B cell (primary cell): Measurements from ENCODE around the gene ANO9. TPM values are rescaled to one million over a fixed set of nuclear protein-coding genes. Genes with fewer than 3 reads are reported as not detected.

Experiments used
- ATAC-seq: fragments of 200-7000 bp; cut with Tn5 transposase; one replicate; pipeline ENCODE4 v1.10.0; 2021; ENCODE audit warnings: low read depth, mild to moderate bottlenecking, moderate number of reproducible peaks, moderate library complexity
- CTCF ChIA-PET: fragments of 350-600 bp; sonication (Branson Sonifier 250); formaldehyde crosslinking; loops from one replicate; lab custom pipeline; 2021; ENCODE audit warnings: antibody characterized with exemption, inconsistent platforms; lab: Charles Lee
- POLR2A ChIA-PET: fragments of 350-600 bp; sonication (Branson Sonifier 250); formaldehyde crosslinking; loops from one replicate; lab custom pipeline; 2021; ENCODE audit warnings: antibody characterized with exemption; lab: Charles Lee
- DNase-seq: peaks from one replicate; pipeline ENCODE4 v3.0.0; 2013
- H2AFZ ChIP-seq: 2 replicates; pipeline ENCODE4 v1.6.1; 2012; ENCODE audit warnings: mild to moderate bottlenecking, low read depth, low read length; ENCODE audit not compliant: insufficient read depth, poor library complexity, severe bottlenecking
- H3K27ac ChIP-seq, 2 donors: 1 replicate in 1 of 2; 2 replicates in 1 of 2; pipeline ENCODE4 v1.5.1; 2012 to 2013; ENCODE audit warnings: low read length in 2 of 2, mild to moderate bottlenecking in 2 of 2, moderate library complexity in 1 of 2
- H3K27me3 ChIP-seq, 4 experiments: fragments of 200-600 bp in 1 of 4; sonication (generic) in 1 of 4; replicated peaks in 1 of 4; 1 replicate in 2 of 4; 2 replicates in 2 of 4; pipeline versions ENCODE4 v1.6.1 to v1.7.0; 2013 to 2016; ENCODE audit warnings: low read length in 3 of 4, mild to moderate bottlenecking in 2 of 4, mixed read lengths in 1 of 4, moderate library complexity in 1 of 4; ENCODE audit not compliant: insufficient read depth in 4 of 4, control insufficient read depth in 3 of 4; ENCODE audit errors: control extremely low read depth in 1 of 4
- H3K36me3 ChIP-seq, 2 experiments: replicated peaks in 1 of 2; 1 replicate in 1 of 2; 2 replicates in 1 of 2; pipeline versions ENCODE4 v1.6.1 to v1.7.1; 2013; ENCODE audit warnings: low read length in 1 of 2; ENCODE audit not compliant: insufficient read depth in 2 of 2, control insufficient read depth in 1 of 2; ENCODE audit errors: control extremely low read depth in 1 of 2, extremely low read depth in 1 of 2
- H3K4me1 ChIP-seq, 2 donors: fragments of 200-600 bp in 1 of 2; sonication (generic) in 1 of 2; 1 replicate in 1 of 2; 2 replicates in 1 of 2; pipeline versions ENCODE4 v1.5.1 to v1.6.1; 2013 to 2017; ENCODE audit warnings: low read length in 2 of 2; ENCODE audit not compliant: control insufficient read depth in 2 of 2, insufficient read depth in 2 of 2
- H3K4me2 ChIP-seq: replicated peaks from 2 replicates; pipeline ENCODE3; 2012; ENCODE audit warnings: mild to moderate bottlenecking, low read depth, low read length; ENCODE audit not compliant: poor library complexity, severe bottlenecking
- H3K4me3 ChIP-seq, 5 experiments: fragments of 200-600 bp in 1 of 5; sonication (generic) in 1 of 5; 1 replicate in 3 of 5; 2 replicates in 2 of 5; pipeline versions ENCODE4 v1.5.1 to v1.7.0; 2011 to 2016; ENCODE audit warnings: low read length in 4 of 5, mild to moderate bottlenecking in 4 of 5, low read depth in 2 of 5, control low read depth in 1 of 5, moderate library complexity in 1 of 5; ENCODE audit not compliant: insufficient read depth in 1 of 5; ENCODE audit errors: control extremely low read depth in 1 of 5, extremely low read depth in 1 of 5
- H3K79me2 ChIP-seq: fragments of 200-600 bp; sonication (generic); one replicate; pipeline ENCODE4 v1.6.0; 2016; ENCODE audit warnings: low read length; ENCODE audit not compliant: control insufficient read depth, insufficient read depth
- H3K9ac ChIP-seq: fragments of 200-600 bp; sonication (generic); 2 replicates; pipeline ENCODE4 v1.6.1; 2017; ENCODE audit warnings: mild to moderate bottlenecking, low read length, moderate library complexity
- H3K9me3 ChIP-seq, 3 donors: one replicate each; pipeline versions ENCODE4 v1.6.1 to v1.7.1; 2013; ENCODE audit warnings: low read length in 2 of 3; ENCODE audit not compliant: control insufficient read depth in 2 of 3, insufficient read depth in 1 of 3; ENCODE audit errors: control extremely low read depth in 1 of 3
- H4K20me1 ChIP-seq: 2 replicates; pipeline ENCODE4 v1.6.0; 2012; ENCODE audit warnings: mild to moderate bottlenecking, low read length; ENCODE audit not compliant: insufficient read depth, control insufficient read depth, poor library complexity, severe bottlenecking
- H3K27ac Mint-ChIP-seq: one replicate; pipeline ENCODE4 v1.8.0; 2021; ENCODE audit warnings: mixed read lengths
- H3K27me3 Mint-ChIP-seq: one replicate; pipeline ENCODE4 v1.8.0; 2021; ENCODE audit warnings: mixed read lengths
- H3K4me1 Mint-ChIP-seq: one replicate; pipeline ENCODE4 v1.8.0; 2021; ENCODE audit warnings: mixed read lengths
- H3K4me3 Mint-ChIP-seq: one replicate; pipeline ENCODE4 v1.8.0; 2021; ENCODE audit warnings: mixed read lengths
- H3K9me3 Mint-ChIP-seq: one replicate; pipeline ENCODE4 v1.8.0; 2022; ENCODE audit warnings: mixed read lengths; ENCODE audit not compliant: insufficient read depth
- CTCF ChIP-seq: fragments of 200-600 bp; IDR thresholded peaks from one replicate; pipeline ENCODE4 v1.8.0; 2022; ENCODE audit warnings: antibody characterized with exemption, mild to moderate bottlenecking
- EZH2 ChIP-seq: IDR thresholded peaks from 2 replicates; pipeline ENCODE4 v1.6.1; 2012; ENCODE audit warnings: borderline replicate concordance, low read depth, mild to moderate bottlenecking, moderate library complexity, low read length; ENCODE audit not compliant: insufficient read depth, poor library complexity, severe bottlenecking
- WGBS: methylation state at CpG from one replicate; pipeline ENCODE4 v1.1.5; 2013; ENCODE audit warnings: missing lambda C conversion rate; ENCODE audit not compliant: insufficient coverage; 5-methylcytosine and 5-hydroxymethylcytosine counted together
- intact Hi-C: fragments of 100-400 bp; cut with micrococcal nuclease; formaldehyde crosslinking; loops from one replicate; pipeline ENCODE4 v1.10.0; 2022
- polyA plus RNA-seq: library from polyadenylated mRNA; depleted of rRNA; stranded (reverse); fragments of >200 nt; gene quantifications from 2 replicates; pipeline ENCODE4 v1.2.3, GENCODE V29; 2012
- total RNA-seq, 2 donors: library from RNA; stranded (reverse); fragments of 120-200 nt in 1 of 2; gene quantifications; 1 replicate in 1 of 2; 2 replicates in 1 of 2; pipeline versions ENCODE4 v1.2.3 to v1.2.4, GENCODE V29; 2013 to 2022

ANO9 gene
- total and polyA plus RNA-seq, 2 donors (not counting 1 experiment from before 2014, with no cell fraction given): 62.0 to 107 TPM

- no peak for TF ChIP-seq EZH2
- TF ChIP-seq CTCF: no peak
- H3K27me3 ChIP-seq: no peaks in the 10 kb centered on the region
- H3K79me2 ChIP-seq: peaks cover 25% of the 10 kb centered on the region
- H3K4me1 ChIP-seq: peaks cover 29 to 43% of the 10 kb centered on the region in 2 donors
- H3K9me3 Mint-ChIP-seq: no peaks in the 10 kb centered on the region
- H4K20me1 ChIP-seq: no peaks in the 10 kb centered on the region
- WGBS: under 1% methylated on average over 108 of the region's 108 CpGs
- ChIA-PET POLR2A (interaction anchor here (0.8 to 1.8 kb wide), 7 partner anchors 33 to 242 kb away, joined by 3 to 26 read pairs (median 5); partner anchors contain the start of genes BET1L, HRAS, RIC8A and SIGIRR), CTCF (interaction anchor here (0.8 to 4.8 kb wide), 14 partner anchors 9 to 276 kb away, joined by 3 to 34 read pairs (median 9); partner anchors contain the start of genes ANO9, BET1L, IFITM2 and PHRF1)
- no peaks in the 10 kb centered on the region for H3K9me3 ChIP-seq
- ATAC-seq (peak; percentile 74), DNase-seq (peak; percentile 95)
- no peaks in the 10 kb centered on the region for H3K27me3 Mint-ChIP-seq
- H3K27ac Mint-ChIP-seq: peak within 1 kb of the TSS; percentile 96
- H3K4me3 Mint-ChIP-seq: peak within 1 kb of the TSS; percentile 93
- H3K36me3 ChIP-seq: peaks cover 0 to 7% of the 10 kb centered on the region in 2 experiments
- intact Hi-C loops: loop anchor here (1.0 to 10.0 kb wide), 4 partner anchors 35 to 345 kb away; partner anchors contain the start of genes CEND1, PSMD13, SIGIRR and SIRT3
- H3K4me3 ChIP-seq: peak within 1 kb of the TSS; percentile 16 to 81 (median 69)
- peak within 1 kb of the TSS; percentile 88 to 93 for H3K27ac ChIP-seq
- peak within 1 kb of the TSS; percentile 92 for H3K4me2 ChIP-seq
- peak within 1 kb of the TSS; percentile 88 for H2AFZ ChIP-seq
- peak within 1 kb of the TSS; percentile 78 for H3K9ac ChIP-seq
- H3K4me1 Mint-ChIP-seq: peaks cover 26% of the 10 kb centered on the region
These were observed 8.3 kb upstream of the ANO9 start, which contains the start of gene PTDSS2 for GRCh38 chr11:449889-450808. Gene PTDSS2 (plus strand): TSS chr11:450279. CDS start chr11:450456, 177 bp downstream.
